ENCODE measurements around the gene WFDC5. TPM values are rescaled to one million over a fixed set of nuclear protein-coding genes. Genes with fewer than 3 reads are reported as not detected.
A peak's percentile ranks its signal among the peaks of the same experiment; 100 is the strongest.
"Not testable (repeated sequence)": the region's sequence is repeated elsewhere in the genome, so short reads cannot be mapped to it uniquely, and the experiment has no call there.

WFDC5 gene, protein sequence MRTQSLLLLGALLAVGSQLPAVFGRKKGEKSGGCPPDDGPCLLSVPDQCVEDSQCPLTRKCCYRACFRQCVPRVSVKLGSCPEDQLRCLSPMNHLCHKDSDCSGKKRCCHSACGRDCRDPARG
- total RNA-seq: not detected
- polyA plus RNA-seq: not detected

DNA sequence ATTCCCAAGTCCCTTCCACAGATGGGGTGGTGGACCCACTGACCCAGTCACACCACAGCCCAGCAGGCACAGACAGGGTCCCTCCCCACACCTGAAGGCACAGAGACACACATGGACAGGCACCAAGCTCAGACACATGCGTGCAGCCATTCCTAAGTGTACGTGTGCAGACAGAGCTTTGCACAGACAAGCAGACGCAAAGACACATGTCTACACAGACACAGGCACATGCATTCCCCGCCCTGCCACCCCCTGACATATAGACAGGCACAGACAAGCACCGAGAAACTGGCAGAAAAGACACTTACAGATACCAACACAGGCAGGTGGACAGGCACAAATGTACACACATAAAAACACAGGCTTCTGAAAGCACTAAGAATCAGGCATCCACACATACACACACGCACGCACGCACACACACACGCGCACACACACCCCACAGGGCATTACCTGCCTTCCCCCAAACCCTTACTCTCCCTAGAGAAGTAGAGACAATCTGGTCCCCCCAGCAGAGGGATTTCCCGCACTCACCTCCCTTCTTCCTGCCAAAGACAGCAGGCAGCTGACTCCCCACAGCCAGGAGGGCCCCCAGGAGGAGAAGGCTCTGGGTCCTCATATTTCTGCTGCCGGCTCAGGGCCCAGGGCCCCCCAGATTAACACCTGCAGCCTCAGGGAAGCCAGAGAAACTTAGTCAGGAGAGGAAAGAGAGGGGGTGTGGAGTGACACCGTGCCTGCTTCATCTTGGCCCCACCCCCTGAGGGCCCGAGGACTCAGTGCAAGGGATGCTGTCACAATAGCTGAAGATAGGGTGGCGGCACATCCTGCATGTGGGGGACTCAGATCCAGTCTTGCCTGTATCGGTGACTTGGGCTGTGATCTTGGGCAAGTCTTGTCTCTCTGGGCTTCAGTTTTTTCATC lies at the start of gene WFDC5:
Gene WFDC5 (minus strand): TSS at position 710 of the 921 bp plus-strand sequence. CDS start 91 bp downstream, at position 619.
- Mint-ChIP-seq H3K27ac (peak within 1 kb of the TSS in 3 of 8 donors; percentile 38 to 75 (median 42)), H3K4me1 (peaks cover 5 to 14% (median 8%) of the 10 kb centered on the region in 3 donors), H3K27me3 (peaks cover 12 to 14% of the 10 kb centered on the region in 2 donors), H3K36me3 (no peaks in the 10 kb centered on the region), H3K4me3 (no peak within 1 kb of the TSS), H3K9me3 (no peaks in the 10 kb centered on the region)
- ChIA-PET CTCF (interaction anchor here (1.3 kb wide), 1 partner anchor 18 kb away, joined by 5 read pairs; no protein-coding TSS in a partner anchor), POLR2A (no interaction called here)
- Histone ChIP-seq H3K4me1 (ENCODE audit: insufficient read depth, low read length) (no peaks in the 10 kb centered on the region), H3K4me3 (ENCODE audit: low read length) (no peak within 1 kb of the TSS), H3K9me3 (ENCODE audit: low read length) (no peaks in the 10 kb centered on the region), H3K36me3 (ENCODE audit: insufficient read depth, low read length) (no peaks in the 10 kb centered on the region), H3K27me3 (ENCODE audit: insufficient read depth, low read length, poor library complexity, severe bottlenecking) (no peaks in the 10 kb centered on the region), H3K27ac (ENCODE audit: low read depth, low read length) (no peak within 1 kb of the TSS)
- no peak for DNase-seq

DNA sequence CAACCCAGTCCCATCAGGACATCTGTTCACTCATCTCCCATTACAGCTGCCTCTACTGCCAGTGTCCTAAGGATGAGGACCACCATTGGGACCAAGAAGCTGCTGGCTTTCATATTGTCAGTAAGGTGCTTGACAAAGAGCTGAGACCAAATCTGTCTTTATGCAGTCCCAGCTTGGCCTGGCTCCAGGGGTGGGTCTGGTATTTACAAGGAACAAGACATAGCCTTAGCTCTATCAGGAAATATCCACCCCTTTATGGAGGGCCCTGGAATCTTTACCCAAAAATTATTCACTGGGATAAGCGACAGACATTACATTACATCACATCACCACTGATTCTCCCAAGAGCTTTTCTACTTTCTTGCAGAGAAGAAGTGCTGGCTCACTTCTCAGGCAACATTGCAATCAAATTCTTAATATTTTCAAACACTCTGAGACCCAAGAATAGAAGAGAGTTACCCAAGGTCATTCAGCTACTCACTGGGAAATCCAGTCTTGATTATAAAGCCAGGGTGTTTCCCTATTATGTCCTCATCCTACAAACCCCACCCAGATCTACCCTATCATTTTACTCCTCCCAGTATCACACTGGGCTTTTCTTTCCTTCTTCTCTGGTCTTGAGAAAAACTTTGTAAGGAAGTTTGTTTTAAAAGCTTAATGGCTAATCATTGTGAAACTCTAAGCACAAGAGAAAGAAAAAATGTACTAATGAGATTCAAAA lies 48.3 kb upstream of the WFDC5 start:
- Mint-ChIP-seq H3K4me1 (no peaks in the 10 kb centered on the region), H3K4me3 (no peak overlapping the region), H3K9me3 (peaks cover 34 to 62% (median 46%) of the 10 kb centered on the region in 5 donors), H3K27me3 (peaks cover 47 to 83% of the 10 kb centered on the region in 2 donors), H3K36me3 (peaks cover 0 to 35% (median 2%) of the 10 kb centered on the region in 3 donors), H3K27ac (no peak overlapping the region)
- Histone ChIP-seq H3K9me3 (ENCODE audit: low read length) (no peaks in the 10 kb centered on the region), H3K4me1 (ENCODE audit: insufficient read depth, low read length) (no peaks in the 10 kb centered on the region), H3K27ac (ENCODE audit: low read depth, low read length) (no peak overlapping the region), H3K36me3 (ENCODE audit: insufficient read depth, low read length) (no peaks in the 10 kb centered on the region), H3K4me3 (ENCODE audit: low read length) (no peak overlapping the region), H3K27me3 (ENCODE audit: insufficient read depth, low read length, poor library complexity, severe bottlenecking) (no peaks in the 10 kb centered on the region)
- no peak for DNase-seq
- POLR2A ChIA-PET: no interaction called here
- CTCF ChIA-PET: no interaction called here

DNA sequence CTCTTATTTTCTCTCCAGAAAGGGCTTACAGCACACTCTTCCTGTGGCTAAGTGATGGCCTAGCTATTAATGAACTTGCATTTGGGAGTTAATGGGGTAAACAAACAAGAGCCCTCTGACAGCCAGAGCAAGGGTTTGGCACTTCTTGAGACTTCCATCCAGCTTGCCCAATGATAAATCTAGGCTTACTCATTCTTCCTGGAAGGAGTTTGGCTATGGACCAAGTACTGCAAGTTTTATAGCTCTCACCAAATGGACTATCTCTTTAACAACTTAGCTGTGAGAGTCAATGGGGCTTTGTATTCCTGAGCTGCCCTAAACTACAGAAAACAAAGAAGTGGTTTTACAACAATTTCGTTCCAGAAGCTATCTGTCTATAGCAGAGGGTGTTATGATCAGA lies 43.0 kb upstream of the WFDC5 start:
- Histone ChIP-seq H3K4me3 (ENCODE audit: low read length) (no peak overlapping the region), H3K36me3 (ENCODE audit: insufficient read depth, low read length) (no peaks in the 10 kb centered on the region), H3K27me3 (ENCODE audit: insufficient read depth, low read length, poor library complexity, severe bottlenecking) (no peaks in the 10 kb centered on the region), H3K4me1 (ENCODE audit: insufficient read depth, low read length) (no peaks in the 10 kb centered on the region), H3K9me3 (ENCODE audit: low read length) (no peaks in the 10 kb centered on the region), H3K27ac (ENCODE audit: low read depth, low read length) (no peak overlapping the region)
- no peak for DNase-seq
- Mint-ChIP-seq H3K4me1 (no peaks in the 10 kb centered on the region), H3K9me3 (peaks cover 22 to 47% (median 38%) of the 10 kb centered on the region in 5 donors), H3K36me3 (peaks cover 0 to 33% (median 2%) of the 10 kb centered on the region in 3 donors), H3K27ac (no peak overlapping the region), H3K4me3 (no peak overlapping the region), H3K27me3 (peaks cover 19 to 79% of the 10 kb centered on the region in 2 donors)
- ChIA-PET POLR2A (no interaction called here), CTCF (no interaction called here)

DNA sequence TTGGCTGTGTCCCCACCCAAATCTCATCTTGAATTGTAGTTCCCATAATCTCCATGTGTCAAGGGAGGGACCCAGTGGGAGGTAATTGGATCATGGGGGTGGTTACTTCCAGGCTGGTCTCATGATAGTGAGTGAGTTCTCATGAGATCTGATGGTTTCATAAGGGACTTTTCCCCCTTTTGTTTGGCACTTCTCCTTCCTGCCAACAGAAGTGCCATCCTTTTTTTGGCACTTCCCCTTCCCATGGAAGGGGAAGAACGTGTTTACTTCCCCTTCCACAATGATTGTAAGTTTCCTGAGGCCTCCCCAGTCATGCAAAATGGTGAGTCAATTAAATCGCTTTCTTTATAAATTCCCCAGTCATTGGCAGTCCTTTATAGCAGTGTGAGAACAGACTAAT lies 41.7 kb upstream of the WFDC5 start:
- Mint-ChIP-seq H3K36me3 (peaks cover 0 to 22% (median 2%) of the 10 kb centered on the region in 3 donors), H3K4me1 (no peaks in the 10 kb centered on the region), H3K9me3 (peaks cover 14 to 35% (median 30%) of the 10 kb centered on the region in 5 donors), H3K4me3 (no peak overlapping the region), H3K27me3 (peaks cover 11 to 80% of the 10 kb centered on the region in 2 donors), H3K27ac (no peak overlapping the region)
- Histone ChIP-seq H3K9me3 (ENCODE audit: low read length) (no peaks in the 10 kb centered on the region), H3K4me1 (ENCODE audit: insufficient read depth, low read length) (no peaks in the 10 kb centered on the region), H3K27ac (ENCODE audit: low read depth, low read length) (no peak overlapping the region), H3K27me3 (ENCODE audit: insufficient read depth, low read length, poor library complexity, severe bottlenecking) (no peaks in the 10 kb centered on the region), H3K36me3 (ENCODE audit: insufficient read depth, low read length) (no peaks in the 10 kb centered on the region), H3K4me3 (ENCODE audit: low read length) (no peak overlapping the region)
- CTCF ChIA-PET: no interaction called here
- DNase-seq: no peak
- POLR2A ChIA-PET: no interaction called here

DNA sequence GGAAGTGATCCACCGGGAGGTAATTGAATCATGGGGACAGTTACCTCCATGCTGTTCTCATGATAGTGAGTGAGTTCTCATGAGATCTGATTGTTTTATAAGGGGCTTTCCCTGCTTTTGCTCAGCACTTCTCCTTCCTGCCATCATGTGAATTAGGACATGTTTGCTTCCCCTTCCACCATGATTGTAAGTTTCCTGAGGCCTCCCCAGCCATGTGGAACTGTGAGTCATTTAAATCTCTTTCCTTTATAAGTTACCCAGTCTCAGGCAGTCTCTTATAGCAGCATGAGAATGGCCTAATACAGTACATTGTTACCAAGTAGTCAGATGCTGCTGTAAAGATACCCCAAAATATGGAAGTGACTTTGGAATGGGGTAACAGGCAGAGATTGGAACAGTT lies 39.8 kb upstream of the WFDC5 start:
- H3K27me3 ChIP-seq (ENCODE audit: insufficient read depth, low read length, poor library complexity, severe bottlenecking); H3K9me3 ChIP-seq (ENCODE audit: low read length); DNase-seq; H3K27ac Mint-ChIP-seq; H3K27ac ChIP-seq (ENCODE audit: low read depth, low read length); H3K4me3 ChIP-seq (ENCODE audit: low read length); CTCF ChIA-PET; H3K4me1 ChIP-seq (ENCODE audit: insufficient read depth, low read length); H3K36me3 ChIP-seq (ENCODE audit: insufficient read depth, low read length); H3K4me1 Mint-ChIP-seq; POLR2A ChIA-PET; H3K4me3 Mint-ChIP-seq: not testable (repeated sequence)
- Mint-ChIP-seq H3K27me3 (peaks cover 8 to 71% of the 10 kb centered on the region in 2 donors), H3K9me3 (peaks cover 13 to 25% (median 17%) of the 10 kb centered on the region in 5 donors), H3K36me3 (peaks cover 0 to 11% (median 2%) of the 10 kb centered on the region in 3 donors)

DNA sequence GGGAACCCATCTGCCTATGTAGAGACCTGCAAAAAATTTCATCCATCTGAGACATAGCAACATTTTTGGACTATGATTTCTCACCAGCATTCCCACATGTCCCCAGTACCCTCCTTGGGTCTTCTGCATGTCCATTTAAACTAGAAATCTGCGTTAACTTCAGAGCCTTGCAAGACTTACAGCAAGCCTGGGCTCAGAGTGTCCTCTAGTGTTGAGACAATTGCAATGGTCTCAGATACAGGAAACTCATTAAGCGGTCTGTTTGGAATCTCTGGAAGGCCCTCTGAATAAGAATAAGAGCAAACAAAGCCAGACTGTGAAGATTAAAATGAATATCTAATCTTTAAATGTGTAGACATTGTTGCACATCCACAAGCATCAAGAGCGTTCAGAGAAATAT lies 39.2 kb upstream of the WFDC5 start:
- no peaks in the 10 kb centered on the region for H3K9me3 ChIP-seq (ENCODE audit: low read length)
- Mint-ChIP-seq H3K27me3 (peaks cover 8 to 75% of the 10 kb centered on the region in 2 donors), H3K4me1 (no peaks in the 10 kb centered on the region), H3K4me3 (no peak overlapping the region), H3K9me3 (peaks cover 9 to 21% (median 15%) of the 10 kb centered on the region in 5 donors), H3K36me3 (peaks cover 0 to 11% (median 2%) of the 10 kb centered on the region in 3 donors), H3K27ac (no peak overlapping the region)
- no peaks in the 10 kb centered on the region for H3K27me3 ChIP-seq (ENCODE audit: insufficient read depth, low read length, poor library complexity, severe bottlenecking)
- H3K4me3 ChIP-seq (ENCODE audit: low read length): no peak overlapping the region
- ChIA-PET POLR2A (no interaction called here), CTCF (no interaction called here)
- no peaks in the 10 kb centered on the region for H3K36me3 ChIP-seq (ENCODE audit: insufficient read depth, low read length)
- no peaks in the 10 kb centered on the region for H3K4me1 ChIP-seq (ENCODE audit: insufficient read depth, low read length)
- H3K27ac ChIP-seq (ENCODE audit: low read depth, low read length): no peak overlapping the region
- DNase-seq: no peak

DNA sequence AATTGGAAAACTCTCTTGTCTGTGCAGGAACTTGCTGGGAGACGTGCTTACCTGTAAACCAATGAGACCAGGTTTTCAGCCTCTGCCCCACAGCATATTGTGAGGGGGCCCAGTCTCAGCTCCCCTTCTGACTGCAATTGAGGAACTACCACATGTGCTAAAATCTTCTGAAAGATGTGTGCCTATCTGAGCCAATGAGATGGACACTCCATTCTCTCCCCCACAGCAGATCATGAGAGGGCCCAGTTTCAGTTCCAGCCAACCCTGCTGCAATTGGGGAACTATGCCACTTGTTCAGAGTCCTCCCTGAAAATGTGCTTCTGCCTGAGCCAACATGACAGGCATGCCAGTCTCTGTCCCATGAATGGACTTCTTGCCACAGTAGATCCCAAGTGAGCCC lies 38.8 kb upstream of the WFDC5 start:
- Mint-ChIP-seq H3K27ac (no peak overlapping the region), H3K36me3 (peaks cover 0 to 8% (median 2%) of the 10 kb centered on the region in 3 donors), H3K9me3 (peaks cover 5 to 17% (median 11%) of the 10 kb centered on the region in 5 donors), H3K27me3 (peaks cover 9 to 75% of the 10 kb centered on the region in 2 donors), H3K4me3 (no peak overlapping the region), H3K4me1 (no peaks in the 10 kb centered on the region)
- H3K4me3 ChIP-seq (ENCODE audit: low read length): no peak overlapping the region
- POLR2A ChIA-PET: no interaction called here
- no peaks in the 10 kb centered on the region for H3K4me1 ChIP-seq (ENCODE audit: insufficient read depth, low read length)
- no peaks in the 10 kb centered on the region for H3K27me3 ChIP-seq (ENCODE audit: insufficient read depth, low read length, poor library complexity, severe bottlenecking)
- H3K27ac ChIP-seq (ENCODE audit: low read depth, low read length): no peak overlapping the region
- no peak for DNase-seq
- CTCF ChIA-PET: no interaction called here
- H3K9me3 ChIP-seq (ENCODE audit: low read length): no peaks in the 10 kb centered on the region
- H3K36me3 ChIP-seq (ENCODE audit: insufficient read depth, low read length): no peaks in the 10 kb centered on the region

DNA sequence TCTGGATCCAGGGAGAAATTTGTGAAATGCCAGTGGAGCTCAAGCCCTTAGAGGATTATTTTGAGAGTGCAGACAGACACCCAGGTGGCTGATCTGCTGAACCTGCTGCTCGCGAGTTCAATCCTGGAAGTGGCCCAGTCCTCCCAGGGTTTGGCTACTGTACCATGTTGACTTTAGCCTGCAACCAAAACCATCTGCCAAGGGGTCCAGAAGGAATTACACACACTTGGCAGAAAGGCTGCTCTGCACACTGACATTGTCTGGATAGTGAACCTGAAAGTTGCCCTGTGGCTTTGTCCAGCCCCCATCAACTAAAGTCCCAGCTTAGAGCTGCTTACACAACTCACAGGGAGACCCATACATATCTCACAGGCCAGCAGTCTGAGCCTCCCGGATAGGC lies 38.2 kb upstream of the WFDC5 start:
- H3K27me3 Mint-ChIP-seq: peaks cover 9 to 73% of the 10 kb centered on the region in 2 donors
- POLR2A ChIA-PET: no interaction called here
- H3K36me3 ChIP-seq (ENCODE audit: insufficient read depth, low read length): no peaks in the 10 kb centered on the region
- H3K27me3 ChIP-seq (ENCODE audit: insufficient read depth, low read length, poor library complexity, severe bottlenecking): no peaks in the 10 kb centered on the region
- no peak overlapping the region for H3K27ac Mint-ChIP-seq
- H3K9me3 ChIP-seq (ENCODE audit: low read length): no peaks in the 10 kb centered on the region
- no peak overlapping the region for H3K27ac ChIP-seq (ENCODE audit: low read depth, low read length)
- H3K36me3 Mint-ChIP-seq: peaks cover 0 to 3% (median 0%) of the 10 kb centered on the region in 3 donors
- CTCF ChIA-PET: no interaction called here
- H3K4me1 ChIP-seq (ENCODE audit: insufficient read depth, low read length): no peaks in the 10 kb centered on the region
- no peak overlapping the region for H3K4me3 ChIP-seq (ENCODE audit: low read length)
- peaks cover 0 to 11% (median 5%) of the 10 kb centered on the region in 5 donors for H3K9me3 Mint-ChIP-seq
- no peak overlapping the region for H3K4me3 Mint-ChIP-seq
- H3K4me1 Mint-ChIP-seq: no peaks in the 10 kb centered on the region
- DNase-seq: no peak
